ENCODE results near the gene TMEM87A. TPM values are rescaled to one million over a fixed set of nuclear protein-coding genes. Genes with fewer than 3 reads are reported as not detected.

The TMEM87A gene
- total RNA-seq, 1 donor from 2014 or later = 45.2 TPM

DNA sequence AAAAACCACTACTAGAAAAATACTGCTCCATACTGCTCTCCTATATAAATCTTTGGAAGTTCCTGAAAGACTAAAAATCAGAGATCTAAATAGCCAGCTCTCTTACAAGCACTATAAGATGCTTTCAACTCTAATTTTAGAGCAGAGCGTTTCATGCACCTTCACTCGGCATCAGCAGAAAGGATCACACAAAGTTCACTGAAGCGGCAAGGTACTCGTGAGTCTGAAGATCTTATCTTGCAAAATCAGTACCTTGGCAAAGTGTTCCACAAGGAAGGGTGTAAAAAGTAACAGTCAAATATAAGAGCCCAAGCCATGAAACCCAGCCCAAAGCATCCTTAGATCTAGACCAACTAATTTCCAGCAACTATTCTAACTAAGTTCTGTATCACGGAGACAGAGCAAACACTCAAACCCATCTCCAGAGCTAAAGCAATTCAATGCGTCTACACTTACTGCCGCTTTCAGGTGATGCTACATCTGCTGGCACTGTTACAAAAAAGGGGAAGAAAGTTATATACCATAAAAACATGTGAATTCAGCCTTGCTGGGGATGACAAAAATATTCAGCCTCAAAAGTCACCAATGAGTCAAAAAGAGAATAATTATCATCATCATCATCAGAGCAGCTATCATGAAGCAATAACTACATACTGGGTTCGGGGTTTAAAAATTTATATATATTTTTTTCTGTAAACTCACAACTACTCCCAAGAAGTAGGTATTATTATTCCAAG, 81.5 kb downstream of the TMEM87A start:
- H3K9me3 ChIP-seq = no peaks in the 10 kb centered on the region
- peaks cover 0 to 44% of the 10 kb centered on the region in 2 donors for H3K36me3 ChIP-seq
- H3K4me3 ChIP-seq = no peak overlapping the region
- no peak overlapping the region for H3K27ac ChIP-seq
- no peaks in the 10 kb centered on the region for H3K27me3 ChIP-seq
- peaks cover 4% of the 10 kb centered on the region for H3K4me1 ChIP-seq
- no peak for TF ChIP-seq POLR2AphosphoS5 (IDR thresholded peaks at IDR 0.05; ENCODE audit: insufficient read depth in 1 of 2, low read depth in 1 of 2)
- TF ChIP-seq, protein P1, sequence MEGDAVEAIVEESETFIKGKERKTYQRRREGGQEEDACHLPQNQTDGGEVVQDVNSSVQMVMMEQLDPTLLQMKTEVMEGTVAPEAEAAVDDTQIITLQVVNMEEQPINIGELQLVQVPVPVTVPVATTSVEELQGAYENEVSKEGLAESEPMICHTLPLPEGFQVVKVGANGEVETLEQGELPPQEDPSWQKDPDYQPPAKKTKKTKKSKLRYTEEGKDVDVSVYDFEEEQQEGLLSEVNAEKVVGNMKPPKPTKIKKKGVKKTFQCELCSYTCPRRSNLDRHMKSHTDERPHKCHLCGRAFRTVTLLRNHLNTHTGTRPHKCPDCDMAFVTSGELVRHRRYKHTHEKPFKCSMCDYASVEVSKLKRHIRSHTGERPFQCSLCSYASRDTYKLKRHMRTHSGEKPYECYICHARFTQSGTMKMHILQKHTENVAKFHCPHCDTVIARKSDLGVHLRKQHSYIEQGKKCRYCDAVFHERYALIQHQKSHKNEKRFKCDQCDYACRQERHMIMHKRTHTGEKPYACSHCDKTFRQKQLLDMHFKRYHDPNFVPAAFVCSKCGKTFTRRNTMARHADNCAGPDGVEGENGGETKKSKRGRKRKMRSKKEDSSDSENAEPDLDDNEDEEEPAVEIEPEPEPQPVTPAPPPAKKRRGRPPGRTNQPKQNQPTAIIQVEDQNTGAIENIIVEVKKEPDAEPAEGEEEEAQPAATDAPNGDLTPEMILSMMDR (IDR thresholded peaks at IDR 0.05) = no peak
- TF ChIP-seq POLR2A (IDR thresholded peaks at IDR 0.05) = no peak
- intact Hi-C loops (cut with DNase I) = no loop called here
- DNase-seq (ENCODE audit: extremely low spot score in 2 of 2) = no peak

DNA sequence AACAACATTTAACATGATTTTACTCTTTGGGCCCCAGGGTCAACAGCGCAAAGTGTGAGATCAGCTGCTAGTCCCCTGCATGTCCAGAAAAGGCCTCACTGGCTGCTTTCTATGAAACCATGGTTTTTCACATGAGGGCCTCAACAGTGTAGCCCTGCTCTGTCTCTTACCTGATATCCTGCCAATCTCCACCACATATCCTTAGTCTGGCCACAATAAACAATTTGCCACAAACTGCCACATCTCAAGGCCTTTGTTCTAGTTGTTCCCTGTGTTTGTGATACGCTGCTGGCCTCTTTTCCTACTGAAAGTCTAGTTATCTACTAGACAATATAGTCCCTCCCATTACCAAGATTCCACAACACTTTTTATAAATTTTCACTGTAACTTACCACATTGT, 82.9 kb downstream of the TMEM87A start:
- DNase-seq (ENCODE audit: extremely low spot score in 2 of 2) = no peak
- Histone ChIP-seq H3K9me3 (no peaks in the 10 kb centered on the region), H3K4me1 (peaks cover 4% of the 10 kb centered on the region), H3K36me3 (peaks cover 0 to 58% of the 10 kb centered on the region in 2 donors), H3K27me3 (no peaks in the 10 kb centered on the region), H3K27ac (no peak overlapping the region), H3K4me3 (no peak overlapping the region)
- TF ChIP-seq, protein P1 (IDR thresholded peaks at IDR 0.05) = no peak
- TF ChIP-seq POLR2AphosphoS5 (IDR thresholded peaks at IDR 0.05; ENCODE audit: insufficient read depth in 1 of 2, low read depth in 1 of 2) (no peak), POLR2A (IDR thresholded peaks at IDR 0.05) (no peak)
- intact Hi-C loops (cut with DNase I) = no loop called here

DNA sequence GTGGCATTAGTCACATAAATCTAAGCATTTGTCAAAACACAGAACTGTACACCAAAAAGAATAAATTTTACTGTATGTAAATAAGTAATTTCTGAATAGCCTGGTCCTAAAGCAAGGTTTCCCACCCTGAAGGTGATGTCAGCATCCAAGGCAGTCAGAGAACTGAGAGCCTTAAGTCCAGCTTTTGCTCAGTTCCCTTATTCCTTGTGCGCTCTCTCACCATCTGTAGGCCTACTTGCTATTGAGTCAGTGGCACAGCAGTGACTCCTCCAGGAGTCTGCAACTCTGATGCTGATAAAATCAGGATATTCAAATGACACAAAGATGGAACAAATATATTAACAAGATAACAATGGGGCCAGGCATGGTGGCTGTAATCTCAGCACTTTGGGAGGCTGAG, 87.4 kb downstream of the TMEM87A start:
- intact Hi-C loops (cut with DNase I) = no loop called here
- TF ChIP-seq POLR2AphosphoS5 (IDR thresholded peaks at IDR 0.05; ENCODE audit: insufficient read depth in 1 of 2, low read depth in 1 of 2) = no peak
- no peaks in the 10 kb centered on the region for H3K27me3 ChIP-seq
- no peak overlapping the region for H3K27ac ChIP-seq
- H3K4me1 ChIP-seq = no peaks in the 10 kb centered on the region
- DNase-seq (ENCODE audit: extremely low spot score in 2 of 2) = no peak
- H3K36me3 ChIP-seq = peaks cover 0 to 87% of the 10 kb centered on the region in 2 donors
- H3K4me3 ChIP-seq = no peak overlapping the region
- no peaks in the 10 kb centered on the region for H3K9me3 ChIP-seq

DNA sequence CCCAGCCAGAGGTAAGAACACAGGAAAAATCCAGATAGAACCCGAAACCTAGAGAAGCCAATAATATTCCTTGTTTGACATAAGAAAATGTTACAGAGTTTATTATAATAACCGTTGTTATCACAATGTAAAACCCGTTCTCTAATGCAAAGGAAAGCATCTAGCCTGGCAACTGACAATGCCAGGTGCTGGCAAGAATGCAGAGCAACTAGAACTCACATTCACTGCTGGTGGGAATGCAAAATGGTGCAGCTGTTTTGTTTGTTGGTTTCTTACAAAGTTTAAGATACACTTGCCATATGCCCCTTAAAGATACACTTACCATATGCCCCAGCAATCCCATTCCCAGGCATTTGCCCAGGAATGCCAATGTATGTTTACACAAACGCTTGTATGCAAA, 88.5 kb downstream of the TMEM87A start:
- Histone ChIP-seq H3K4me1 (no peaks in the 10 kb centered on the region), H3K9me3 (no peaks in the 10 kb centered on the region), H3K27ac (no peak overlapping the region), H3K4me3 (no peak overlapping the region), H3K36me3 (peaks cover 0 to 88% of the 10 kb centered on the region in 2 donors), H3K27me3 (no peaks in the 10 kb centered on the region)
- intact Hi-C loops (cut with DNase I) = no loop called here
- TF ChIP-seq POLR2A (IDR thresholded peaks at IDR 0.05) (no peak), POLR2AphosphoS5 (IDR thresholded peaks at IDR 0.05; ENCODE audit: insufficient read depth in 1 of 2, low read depth in 1 of 2) (no peak)
- TF ChIP-seq, protein P1 (IDR thresholded peaks at IDR 0.05) = no peak
- no peak for DNase-seq (ENCODE audit: extremely low spot score in 2 of 2)

DNA sequence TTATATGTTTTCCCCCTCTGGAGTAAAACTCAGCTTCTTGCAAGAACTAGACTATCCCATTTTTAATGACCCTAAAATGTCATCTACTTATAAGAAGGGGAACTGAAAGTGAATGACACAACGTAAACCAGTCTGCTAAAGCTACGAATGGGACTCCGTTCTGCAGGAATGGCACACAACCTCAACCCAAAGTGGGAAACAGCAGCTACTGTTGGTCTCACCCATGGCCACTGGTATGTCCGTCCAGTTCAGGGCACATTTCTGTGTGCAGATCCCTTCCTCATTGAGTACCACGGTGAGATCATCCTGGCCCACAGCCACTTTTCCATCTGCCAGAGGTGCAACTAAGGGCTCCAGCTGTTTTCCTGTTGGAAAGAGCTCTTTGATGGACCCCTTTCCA, 88.9 kb downstream of the TMEM87A start:
- intact Hi-C loops (cut with DNase I) = no loop called here
- Histone ChIP-seq H3K9me3 (no peaks in the 10 kb centered on the region), H3K27ac (no peak overlapping the region), H3K36me3 (peaks cover 0 to 90% of the 10 kb centered on the region in 2 donors), H3K27me3 (no peaks in the 10 kb centered on the region), H3K4me3 (no peak overlapping the region), H3K4me1 (no peaks in the 10 kb centered on the region)
- TF ChIP-seq POLR2AphosphoS5 (IDR thresholded peaks at IDR 0.05; ENCODE audit: insufficient read depth in 1 of 2, low read depth in 1 of 2) (no peak), POLR2A (IDR thresholded peaks at IDR 0.05) (no peak)
- TF ChIP-seq, protein P1 (IDR thresholded peaks at IDR 0.05) = no peak
- no peak for DNase-seq (ENCODE audit: extremely low spot score in 2 of 2)

Measured in vagina (tissue), 2 donors.